Mammary epithelial cell (primary cell): Measurements from ENCODE around the gene TRIM40.

Experiments used
- EZH2 ChIP-seq: IDR thresholded peaks from 2 replicates; pipeline ENCODE4 v1.6.1; 2012; ENCODE audit warnings: low read length, inconsistent platforms, borderline replicate concordance
- TF ChIP-seq, protein P1 (sequence below), 2 donors: IDR thresholded peaks in 1 of 2; conservative IDR thresholded peaks in 1 of 2; 2 replicates each; pipeline ENCODE4 v1.5.1; 2011 to 2012; ENCODE audit warnings: inconsistent platforms in 2 of 2, low read length in 2 of 2, mild to moderate bottlenecking in 2 of 2, control low read depth in 1 of 2, low read depth in 1 of 2; ENCODE audit not compliant: insufficient read depth in 1 of 2; ENCODE audit errors: extremely low read depth in 1 of 2

DNA sequence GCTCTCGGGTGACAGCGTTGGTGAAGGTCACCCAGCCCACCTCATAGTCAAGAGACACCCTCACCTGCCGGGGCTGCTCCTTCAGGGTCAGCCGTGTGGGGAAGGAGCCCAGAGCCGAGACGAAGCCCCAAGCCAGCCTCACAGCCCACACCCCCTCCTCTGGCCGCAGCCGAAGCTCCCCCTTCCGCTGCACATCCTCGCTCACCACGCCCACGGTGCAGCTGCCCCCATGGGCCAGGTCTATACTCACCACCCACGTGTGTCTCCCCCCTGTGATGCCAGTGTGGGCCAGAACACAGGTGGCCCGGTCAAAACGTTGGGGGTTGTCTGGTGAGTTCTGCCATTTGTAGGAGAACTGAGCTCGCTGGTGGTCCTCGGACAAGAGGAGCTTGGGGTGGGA lies 18.1 kb downstream of the TRIM40 start:
- TF ChIP-seq, protein P1, sequence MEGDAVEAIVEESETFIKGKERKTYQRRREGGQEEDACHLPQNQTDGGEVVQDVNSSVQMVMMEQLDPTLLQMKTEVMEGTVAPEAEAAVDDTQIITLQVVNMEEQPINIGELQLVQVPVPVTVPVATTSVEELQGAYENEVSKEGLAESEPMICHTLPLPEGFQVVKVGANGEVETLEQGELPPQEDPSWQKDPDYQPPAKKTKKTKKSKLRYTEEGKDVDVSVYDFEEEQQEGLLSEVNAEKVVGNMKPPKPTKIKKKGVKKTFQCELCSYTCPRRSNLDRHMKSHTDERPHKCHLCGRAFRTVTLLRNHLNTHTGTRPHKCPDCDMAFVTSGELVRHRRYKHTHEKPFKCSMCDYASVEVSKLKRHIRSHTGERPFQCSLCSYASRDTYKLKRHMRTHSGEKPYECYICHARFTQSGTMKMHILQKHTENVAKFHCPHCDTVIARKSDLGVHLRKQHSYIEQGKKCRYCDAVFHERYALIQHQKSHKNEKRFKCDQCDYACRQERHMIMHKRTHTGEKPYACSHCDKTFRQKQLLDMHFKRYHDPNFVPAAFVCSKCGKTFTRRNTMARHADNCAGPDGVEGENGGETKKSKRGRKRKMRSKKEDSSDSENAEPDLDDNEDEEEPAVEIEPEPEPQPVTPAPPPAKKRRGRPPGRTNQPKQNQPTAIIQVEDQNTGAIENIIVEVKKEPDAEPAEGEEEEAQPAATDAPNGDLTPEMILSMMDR (conservative IDR thresholded peaks at IDR 0.05 in 1 of 2, IDR thresholded peaks at IDR 0.05 in 1 of 2; ENCODE audit: extremely low read depth in 1 of 2, insufficient read depth in 1 of 2, low read depth in 1 of 2, low read length in 2 of 2): no peak
- no peak for TF ChIP-seq EZH2
